Stimulated activated CD8-positive, alpha-beta memory T cell treated with anti-CD3 and anti-CD28 coated beads, Interleukin-12 subunit alpha, Interleukin-12 subunit beta, amount 100 ng/mL, for 24 hours (primary cell): ENCODE measurements around the gene UQCRQ.

Experiments
- DNase-seq: peaks from one replicate; pipeline ENCODE4 v3.0.0-alpha.2; 2020; ENCODE audit errors: extremely low read depth

UQCRQ gene

GRCh38 chr5:132866342-132867045 lies at the start of gene UQCRQ, which contains the start of gene GDF9:
Gene UQCRQ, plus strand, starts transcription at chr5:132866642. Its CDS starts 240 bp downstream, at chr5:132866882.
Gene GDF9, minus strand, starts transcription at chr5:132866469. Its CDS starts 1,936 bp downstream, at chr5:132864533.
- DNase-seq: peak; percentile 80

GRCh38 chr5:132817011-132817410 lies 49.4 kb upstream of the UQCRQ start:
- DNase-seq: no peak

GRCh38 chr5:132819468-132819867 lies 47.0 kb upstream of the UQCRQ start:
- DNase-seq: no peak

GRCh38 chr5:132820162-132820754 lies 46.2 kb upstream of the UQCRQ start:
- DNase-seq: peak; percentile 53

GRCh38 chr5:132821350-132821749 lies 45.1 kb upstream of the UQCRQ start:
- no peak for DNase-seq

- DNase-seq: no peak
These were observed 44.7 kb upstream of the UQCRQ start for GRCh38 chr5:132821791-132822190.

- DNase-seq: no peak
These were observed 43.6 kb upstream of the UQCRQ start for GRCh38 chr5:132822650-132823480.

GRCh38 chr5:132823481-132824050 lies 42.9 kb upstream of the UQCRQ start:
- DNase-seq: no peak

GRCh38 chr5:132824426-132824825 lies 42.0 kb upstream of the UQCRQ start:
- DNase-seq: no peak

- DNase-seq: no peak
These were observed 41.2 kb upstream of the UQCRQ start for GRCh38 chr5:132825033-132825833.

GRCh38 chr5:132825834-132826391 lies 40.5 kb upstream of the UQCRQ start:
- no peak for DNase-seq

GRCh38 chr5:132826424-132827082 lies 39.9 kb upstream of the UQCRQ start:
- no peak for DNase-seq

GRCh38 chr5:132827943-132828673 lies 38.3 kb upstream of the UQCRQ start:
- DNase-seq: no peak

- DNase-seq: no peak
These were observed 37.5 kb upstream of the UQCRQ start for GRCh38 chr5:132828846-132829494.

GRCh38 chr5:132829742-132830435 lies 36.6 kb upstream of the UQCRQ start:
- DNase-seq: peak; percentile 42

GRCh38 chr5:132830436-132831094 lies 35.9 kb upstream of the UQCRQ start, which contains the start of gene SHROOM1:
Gene SHROOM1, minus strand, starts transcription at chr5:132830647. Its CDS starts 4,507 bp downstream, at chr5:132826140.
- no peak for DNase-seq

- no peak for DNase-seq
These were observed 35.2 kb upstream of the UQCRQ start for GRCh38 chr5:132831095-132831860.
